GM10847 (cell line): ENCODE measurements around the gene TLR4.

Experiments
- POLR2A ChIP-seq: IDR thresholded peaks from 2 replicates; pipeline ENCODE4 v1.6.1; 2011; ENCODE audit not compliant: insufficient read length; ENCODE audit errors: extremely low read depth

The TLR4 gene

GRCh38 chr9:117703537-117703936 lies 666 bp upstream of the TLR4 start:
- no peak for TF ChIP-seq POLR2A

GRCh38 chr9:117704597-117704996 lies 394 bp downstream of the TLR4 start:
- no peak for TF ChIP-seq POLR2A

- TF ChIP-seq POLR2A = no peak
Measured at GRCh38 chr9:117705386-117705785, 1.2 kb downstream of the TLR4 start.

GRCh38 chr9:117706421-117707116 lies 2.4 kb downstream of the TLR4 start:
- TF ChIP-seq POLR2A = no peak

- no peak for TF ChIP-seq POLR2A
Measured at GRCh38 chr9:117707561-117707960, 3.4 kb downstream of the TLR4 start.

GRCh38 chr9:117709936-117710335 lies 5.7 kb downstream of the TLR4 start:
- TF ChIP-seq POLR2A = no peak

- no peak for TF ChIP-seq POLR2A
Measured at GRCh38 chr9:117714282-117714681, 10.1 kb downstream of the TLR4 start.

- no peak for TF ChIP-seq POLR2A
Measured at GRCh38 chr9:117715411-117715989, 11.3 kb downstream of the TLR4 start.

GRCh38 chr9:117718085-117718484 lies 13.9 kb downstream of the TLR4 start:
- no peak for TF ChIP-seq POLR2A

GRCh38 chr9:117718701-117719100 lies 14.5 kb downstream of the TLR4 start:
- TF ChIP-seq POLR2A = no peak

- no peak for TF ChIP-seq POLR2A
Measured at GRCh38 chr9:117719161-117719920, 15.1 kb downstream of the TLR4 start.

GRCh38 chr9:117720066-117720465 lies 15.9 kb downstream of the TLR4 start:
- TF ChIP-seq POLR2A = no peak

- TF ChIP-seq POLR2A = no peak
Measured at GRCh38 chr9:117720555-117720954, 16.4 kb downstream of the TLR4 start.

GRCh38 chr9:117720987-117721386 lies 16.8 kb downstream of the TLR4 start:
- TF ChIP-seq POLR2A = no peak

GRCh38 chr9:117722108-117722761 lies 18.0 kb downstream of the TLR4 start:
- TF ChIP-seq POLR2A = no peak
